GM18519 (cell line): Measurements from ENCODE around the gene TBC1D21.

ENCODE experiments used
- ATAC-seq: cut with Tn5 transposase; IDR thresholded peaks from one replicate; pipeline ENCODE4 v1.9.1; 2021; ENCODE audit warnings: mild to moderate bottlenecking, moderate library complexity; ENCODE audit not compliant: unreplicated experiment, low FRiP score

The TBC1D21 gene

DNA sequence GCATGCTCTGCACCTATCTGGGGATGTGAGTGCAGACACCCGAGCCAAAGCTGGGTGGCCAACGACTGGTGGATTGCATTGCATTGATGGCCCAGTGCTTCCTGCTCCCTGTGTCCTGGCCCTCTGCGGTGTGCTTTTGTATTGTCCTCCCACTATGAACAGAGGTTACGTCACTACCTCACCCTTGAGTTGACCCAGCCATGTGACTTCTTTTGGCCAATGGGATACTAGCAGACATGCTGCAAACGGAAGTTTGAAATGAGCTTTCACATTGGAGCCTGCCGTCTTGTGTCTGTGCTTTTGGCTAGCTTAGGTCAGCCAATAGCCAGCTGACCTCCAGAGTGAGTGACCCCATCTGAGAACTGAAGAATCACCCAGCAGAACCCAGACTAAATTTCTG is 15.3 kb upstream of the TBC1D21 start:
- no peak for ATAC-seq

DNA sequence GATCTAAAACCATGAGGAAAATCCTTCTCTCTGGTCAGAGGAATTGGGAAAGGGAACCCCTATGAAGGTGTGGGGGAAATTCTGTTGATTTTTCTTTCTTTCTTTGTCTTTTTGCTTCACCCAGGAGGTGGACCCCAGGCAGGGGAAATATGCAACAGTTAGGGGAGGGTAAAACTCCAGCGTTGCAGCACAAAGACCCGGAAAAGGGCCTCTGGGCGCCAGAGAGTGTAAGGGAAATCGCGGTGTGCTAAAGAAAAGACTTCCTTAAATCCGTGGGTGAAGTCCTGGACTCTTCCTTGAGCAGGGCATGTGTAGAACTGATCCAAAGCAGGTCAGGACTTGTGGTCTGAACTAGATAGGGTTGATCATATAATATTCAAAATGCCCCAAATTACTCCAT is 11.1 kb upstream of the TBC1D21 start:
- ATAC-seq: no peak

DNA sequence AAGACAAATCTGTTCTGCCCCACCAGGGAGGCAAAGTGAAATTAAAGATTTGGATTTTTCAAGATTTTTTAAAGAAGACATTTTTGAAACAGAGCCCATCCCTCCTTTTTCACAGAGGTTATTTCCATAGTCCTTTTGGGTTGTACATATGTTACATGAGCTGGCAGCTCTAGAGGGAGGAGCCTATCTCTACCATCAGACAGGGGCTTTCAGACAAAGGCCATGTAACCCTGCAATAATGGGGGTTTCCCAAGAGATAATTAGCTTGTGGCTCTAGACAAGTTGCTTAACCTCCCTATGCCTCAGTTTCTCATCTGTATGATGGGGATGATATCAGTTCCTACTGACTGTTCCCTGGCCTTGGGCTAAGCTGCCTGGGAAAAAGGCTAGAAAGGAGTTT is 8.0 kb upstream of the TBC1D21 start:
- ATAC-seq: no peak

DNA sequence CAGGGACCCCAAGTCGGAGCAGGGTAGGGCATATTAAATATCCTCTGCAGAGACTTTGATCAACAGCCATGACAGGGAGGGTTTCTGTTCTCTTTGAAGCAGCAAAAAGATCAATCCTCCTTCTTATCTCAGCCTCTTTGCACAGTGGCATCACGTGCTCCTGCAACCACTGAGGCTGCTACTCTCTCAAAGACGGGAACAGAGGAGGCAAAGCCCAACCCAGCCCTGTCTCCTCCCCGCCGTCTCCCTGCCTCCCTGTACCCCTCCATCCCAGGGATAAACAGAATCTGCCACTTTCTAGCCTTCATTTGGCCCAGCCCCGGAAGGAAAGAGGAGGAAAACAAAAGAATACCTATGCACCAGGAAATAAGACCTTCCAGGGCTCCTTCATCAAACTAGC is 7.5 kb upstream of the TBC1D21 start:
- ATAC-seq: no peak

DNA sequence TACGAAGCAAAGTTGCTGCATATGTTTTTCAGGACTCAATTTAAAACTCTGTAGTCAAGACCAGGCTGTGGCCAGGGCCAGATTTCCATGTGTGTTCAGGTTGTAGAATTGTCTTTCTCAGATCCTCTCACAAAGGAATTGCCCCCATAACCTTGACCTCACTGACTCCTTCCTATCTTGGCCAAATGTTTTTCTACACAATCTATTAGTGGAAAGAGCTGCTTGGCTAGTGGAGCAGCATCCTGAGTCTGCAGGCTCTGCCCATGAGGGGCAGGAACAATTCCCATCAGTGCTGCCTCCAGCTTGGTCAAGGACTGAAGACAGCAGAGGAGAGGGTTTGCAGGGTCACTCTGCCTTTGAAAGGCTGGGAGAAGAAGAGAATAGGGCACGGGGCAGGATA is 6.9 kb upstream of the TBC1D21 start:
- ATAC-seq: no peak

DNA sequence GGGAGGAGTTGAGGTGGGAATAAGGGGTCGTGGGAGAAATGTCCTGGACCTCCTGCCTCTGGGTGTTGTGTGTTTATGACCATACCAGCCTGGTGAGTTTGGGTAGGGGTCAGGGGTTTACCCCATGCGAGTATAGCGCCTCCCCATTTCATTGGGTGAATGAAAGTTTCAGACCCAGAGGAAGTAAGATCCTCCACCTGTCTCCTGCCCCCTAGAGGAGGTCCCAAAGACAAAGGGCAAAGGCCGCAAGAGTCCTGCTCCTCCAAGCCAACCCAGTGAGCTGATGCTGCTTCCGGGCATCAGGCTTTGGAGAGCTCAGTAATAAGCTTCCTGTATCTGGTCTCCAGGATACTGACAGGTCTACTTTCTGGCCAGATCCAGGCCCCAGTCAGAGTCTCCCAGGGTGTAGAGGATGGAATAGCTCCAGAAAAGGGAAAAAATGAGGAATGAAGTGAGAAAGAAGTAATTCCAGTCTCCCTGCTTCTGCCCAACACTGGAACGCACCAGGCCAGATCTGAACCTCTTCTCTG is 6.4 kb upstream of the TBC1D21 start:
- ATAC-seq: no peak

DNA sequence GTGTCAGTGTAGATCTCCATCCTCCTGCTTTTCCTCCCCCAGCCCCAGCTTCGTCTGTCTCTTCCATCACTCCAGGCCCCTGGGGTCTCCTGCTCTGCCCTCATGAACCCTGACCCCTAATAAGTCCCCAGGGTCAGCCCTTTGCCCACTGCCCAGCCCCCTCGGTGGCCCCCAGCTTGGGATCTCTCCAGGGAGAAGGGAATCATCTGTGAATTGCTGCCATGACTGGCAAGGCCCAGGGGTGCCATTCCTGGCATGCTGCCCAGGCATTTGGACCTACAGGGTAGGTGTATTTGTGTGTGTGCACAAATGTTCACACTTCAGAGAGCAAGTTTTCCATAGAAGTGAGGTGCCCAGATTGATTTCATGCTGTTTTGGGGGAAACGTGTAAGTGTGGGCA is 5.9 kb upstream of the TBC1D21 start:
- ATAC-seq: no peak

DNA sequence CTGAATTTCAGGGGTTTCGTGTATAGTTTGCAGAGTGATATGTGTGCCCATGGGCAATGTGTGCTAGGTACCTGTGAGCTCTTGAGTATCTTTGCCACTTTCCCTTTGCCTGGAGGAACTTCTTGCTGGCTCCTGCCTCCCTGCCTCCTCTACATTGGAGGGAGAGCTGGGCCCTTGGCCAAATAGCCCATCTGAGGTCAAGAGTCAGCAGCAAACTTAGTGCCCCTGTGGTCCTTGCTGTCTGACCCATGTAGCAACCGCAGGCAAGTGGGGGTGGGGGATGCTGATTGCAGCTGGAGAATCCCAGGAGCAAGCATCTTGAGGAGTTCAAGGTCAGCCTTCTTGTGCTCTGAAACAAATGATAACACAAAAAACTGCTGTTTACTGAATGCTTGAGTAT is 5.4 kb upstream of the TBC1D21 start:
- no peak for ATAC-seq

DNA sequence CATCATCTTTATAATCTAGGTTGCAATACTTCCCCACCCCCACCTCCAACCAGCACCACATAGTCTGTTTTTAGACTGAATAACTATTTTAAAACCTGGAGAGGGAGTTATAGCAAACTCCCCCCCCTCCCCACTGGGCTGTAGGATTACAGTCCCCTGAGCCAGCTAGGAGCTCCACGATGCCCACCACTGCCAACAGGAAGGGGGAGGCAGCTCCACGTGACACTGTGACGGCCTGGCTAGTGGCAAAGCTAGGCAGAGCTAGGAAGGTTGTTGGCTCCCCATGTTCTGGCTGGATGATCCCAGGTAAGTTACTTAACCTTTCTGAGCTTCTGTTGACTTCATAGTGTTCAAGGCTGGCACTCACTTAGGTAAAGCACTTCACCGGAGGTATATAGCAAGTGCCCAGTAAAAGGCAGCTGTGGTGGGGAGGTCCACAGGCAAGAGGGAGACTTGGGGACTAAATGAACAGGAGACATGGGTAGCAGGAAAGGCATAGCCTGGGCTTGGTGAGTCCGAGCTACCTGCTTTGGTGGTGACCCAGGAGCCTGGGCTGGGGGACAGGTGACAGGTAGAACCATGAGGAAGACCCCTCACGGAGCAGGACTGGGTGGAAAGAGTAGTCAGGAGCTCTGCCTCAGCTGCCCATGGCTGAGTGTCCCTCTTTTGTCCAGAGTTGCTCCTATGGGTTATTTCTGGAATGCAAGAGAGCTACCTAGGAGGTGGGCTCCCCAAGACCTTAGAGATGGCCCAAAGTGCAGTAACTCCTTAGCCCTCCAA is 4.0 kb upstream of the TBC1D21 start:
- no peak for ATAC-seq

DNA sequence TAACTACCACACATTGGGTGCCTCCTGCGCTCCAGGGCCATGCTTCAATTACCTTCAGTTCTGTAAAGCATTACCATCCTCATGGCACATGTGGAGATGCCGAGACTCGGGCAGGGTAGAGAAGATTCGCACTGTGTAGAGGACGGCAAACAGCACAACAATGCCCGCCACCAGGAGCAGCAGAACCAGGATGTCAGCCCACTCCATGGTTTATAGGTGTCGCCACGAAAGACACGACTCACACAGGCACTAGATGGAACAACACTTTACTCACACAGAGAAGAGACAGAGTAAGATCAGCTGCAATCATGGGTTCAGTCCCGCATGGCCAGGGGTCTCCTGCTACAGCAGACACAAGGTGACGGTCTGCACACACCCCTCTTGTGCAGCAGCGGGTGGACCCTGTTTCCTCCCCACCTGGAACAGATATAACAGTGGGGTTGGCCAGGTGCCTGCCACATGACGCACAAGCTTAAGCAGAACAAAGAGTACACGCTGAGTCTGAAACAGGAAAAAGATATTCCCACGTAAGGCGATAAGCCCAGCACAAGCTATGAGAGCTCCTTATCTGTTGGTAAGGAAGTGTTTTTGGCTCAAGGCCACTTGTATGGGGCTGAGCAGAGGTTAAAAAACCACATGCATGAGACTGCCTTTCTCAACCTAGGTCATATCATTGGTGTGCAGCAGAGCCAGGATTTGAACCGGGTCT is 2.5 kb upstream of the TBC1D21 start:
- no peak for ATAC-seq

DNA sequence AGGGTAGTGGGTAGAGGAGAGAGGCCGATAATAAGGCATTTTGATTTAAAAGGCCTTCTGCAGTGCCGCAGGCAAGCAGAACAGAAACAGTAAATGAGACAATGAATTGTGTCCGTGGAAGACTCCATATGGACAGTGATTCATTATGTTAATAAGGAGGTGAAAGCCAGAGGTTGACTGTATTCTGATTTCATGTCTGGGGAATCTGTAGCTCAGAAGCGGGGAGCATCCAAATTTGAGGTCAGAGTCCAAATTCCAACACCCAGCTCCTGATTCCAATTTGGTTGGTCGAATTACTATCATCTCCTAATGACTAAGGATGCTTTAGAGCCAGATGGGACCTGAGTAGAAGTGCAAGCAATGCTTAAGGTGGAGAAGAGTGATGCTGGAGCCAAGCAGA is 1.0 kb upstream of the TBC1D21 start:
- ATAC-seq: no peak

DNA sequence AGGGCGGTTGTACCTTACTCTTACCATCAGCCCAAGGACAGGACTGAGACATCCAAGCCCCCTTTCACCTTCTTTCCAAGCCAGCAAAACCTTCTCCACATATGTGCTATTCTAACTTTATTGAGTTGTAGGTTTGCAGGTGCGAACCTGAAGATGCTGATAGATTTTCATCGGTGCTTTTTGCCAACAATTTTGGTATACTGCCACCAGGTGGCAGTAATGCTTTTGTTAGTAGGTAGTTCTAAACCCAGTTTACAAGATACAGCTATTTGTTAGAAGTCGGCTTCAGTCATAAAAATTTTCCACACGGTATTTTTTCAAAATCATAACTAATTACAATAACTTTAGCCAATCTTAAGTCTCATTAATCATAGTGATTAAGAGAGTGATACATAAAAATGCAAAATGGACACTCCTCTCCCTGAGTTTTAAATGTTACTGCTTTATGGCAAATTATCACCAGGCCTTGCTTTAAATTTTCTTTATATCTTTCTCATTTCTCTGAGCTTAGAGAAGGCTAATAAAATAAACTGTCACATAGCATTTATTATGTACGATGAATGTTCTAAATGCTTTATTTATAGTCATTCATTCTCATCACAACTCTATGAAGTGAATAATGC is 636 bp downstream of the TBC1D21 start:
- no peak for ATAC-seq

DNA sequence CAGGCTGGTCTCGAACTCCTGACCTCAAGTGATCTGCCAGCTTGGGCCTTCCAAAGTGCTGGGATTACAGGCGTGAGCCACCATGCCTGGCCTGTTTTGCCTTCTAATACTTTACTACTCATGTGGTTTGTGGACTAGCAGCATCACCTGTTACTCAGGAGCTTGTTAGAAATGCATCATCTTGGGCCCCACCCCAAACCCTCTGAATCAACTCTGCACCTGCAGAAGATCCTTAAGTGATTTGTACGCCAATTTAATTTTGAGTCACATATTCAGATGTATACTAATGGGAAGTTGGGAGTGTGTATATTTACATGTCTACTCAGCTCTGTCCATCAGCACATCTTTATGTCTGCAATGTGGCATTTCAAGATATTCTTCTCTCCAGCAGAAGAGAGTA is 6.1 kb downstream of the TBC1D21 start:
- ATAC-seq: no peak

DNA sequence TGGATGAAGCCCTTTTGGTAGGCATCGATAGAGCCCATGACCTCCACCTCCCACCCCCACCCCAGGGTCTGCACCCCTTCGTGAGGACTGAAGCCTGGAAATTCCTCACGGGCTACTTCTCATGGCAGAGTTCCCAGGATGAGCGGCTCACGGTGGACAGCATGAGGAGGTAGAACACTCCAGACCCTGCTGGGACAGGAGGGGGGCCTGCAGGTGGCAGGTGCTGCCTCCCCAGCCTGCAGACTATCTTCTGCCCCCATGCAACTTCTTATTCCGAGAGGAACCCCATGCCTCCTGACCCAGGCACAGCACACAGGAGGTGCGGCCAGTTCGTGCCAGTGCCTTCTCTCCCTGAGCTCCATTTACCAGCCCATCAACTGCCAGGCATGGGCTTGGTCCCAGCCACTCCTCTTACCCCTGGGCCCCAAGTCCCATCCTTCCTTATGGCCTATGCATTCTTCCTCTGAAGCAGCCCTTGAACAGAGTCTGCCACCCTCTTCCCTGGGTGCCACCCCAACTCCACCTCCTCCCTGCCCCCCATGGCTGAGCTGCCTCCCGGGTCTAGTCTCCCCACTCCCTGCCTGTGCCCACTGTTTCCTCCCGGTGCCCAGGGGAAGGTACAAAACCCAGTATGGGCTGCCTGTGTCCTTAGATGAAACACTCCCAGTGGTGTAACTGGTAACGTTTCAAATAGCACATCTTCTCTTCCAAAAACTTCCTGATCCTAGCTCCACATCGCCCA is 8.4 kb downstream of the TBC1D21 start:
- no peak for ATAC-seq

DNA sequence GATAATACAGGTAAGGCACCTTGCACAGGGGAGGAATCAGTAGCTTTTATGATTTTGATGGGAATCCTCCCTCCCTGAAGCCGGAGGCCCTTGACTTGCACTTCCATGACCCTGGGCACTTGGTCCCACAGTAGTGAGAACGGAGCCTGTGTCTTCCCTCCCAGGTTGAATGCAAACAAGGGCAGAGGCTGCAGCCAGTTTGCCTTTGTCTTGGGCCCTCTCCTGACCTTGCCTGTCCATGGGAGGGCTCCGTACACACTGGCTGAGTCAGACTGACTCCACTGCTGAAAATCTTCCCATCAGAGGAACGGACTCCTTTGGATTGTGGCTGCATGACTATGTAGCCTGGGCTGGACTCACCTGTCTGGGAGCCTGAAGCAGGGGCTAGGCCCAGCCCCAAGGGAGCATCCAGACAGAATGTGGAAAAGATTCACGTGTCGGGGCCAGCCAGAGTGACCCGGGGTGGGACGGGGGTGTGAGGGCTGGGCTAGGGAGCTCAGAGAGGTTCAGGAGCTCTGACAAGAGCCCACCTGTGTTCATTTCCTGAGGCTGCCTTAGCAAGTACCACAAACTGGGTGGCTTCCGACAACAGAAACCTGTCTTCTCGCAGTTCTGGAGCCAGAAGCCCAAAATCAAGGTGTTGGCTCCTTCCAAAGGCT is 9.5 kb downstream of the TBC1D21 start:
- ATAC-seq: no peak

DNA sequence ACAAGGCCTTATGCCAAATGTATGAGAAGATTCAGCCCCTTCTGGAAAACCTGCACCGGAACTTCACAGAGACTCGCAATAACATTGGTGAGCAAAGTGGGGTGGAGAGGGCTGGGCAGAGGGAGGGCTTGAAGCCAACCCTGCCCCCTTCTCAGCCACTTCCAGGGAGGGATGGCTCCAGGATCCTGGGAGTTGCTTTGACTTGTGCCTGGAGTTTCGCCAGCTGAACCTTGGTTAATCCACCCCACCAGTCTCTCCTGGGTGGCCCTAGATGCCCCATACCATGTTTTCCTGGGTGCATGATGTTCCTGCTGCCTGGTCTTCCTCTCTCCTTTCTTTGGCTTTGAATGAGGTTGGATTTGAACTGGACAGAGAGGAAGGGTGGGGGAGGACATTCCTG is 10.8 kb downstream of the TBC1D21 start:
- no peak for ATAC-seq

DNA sequence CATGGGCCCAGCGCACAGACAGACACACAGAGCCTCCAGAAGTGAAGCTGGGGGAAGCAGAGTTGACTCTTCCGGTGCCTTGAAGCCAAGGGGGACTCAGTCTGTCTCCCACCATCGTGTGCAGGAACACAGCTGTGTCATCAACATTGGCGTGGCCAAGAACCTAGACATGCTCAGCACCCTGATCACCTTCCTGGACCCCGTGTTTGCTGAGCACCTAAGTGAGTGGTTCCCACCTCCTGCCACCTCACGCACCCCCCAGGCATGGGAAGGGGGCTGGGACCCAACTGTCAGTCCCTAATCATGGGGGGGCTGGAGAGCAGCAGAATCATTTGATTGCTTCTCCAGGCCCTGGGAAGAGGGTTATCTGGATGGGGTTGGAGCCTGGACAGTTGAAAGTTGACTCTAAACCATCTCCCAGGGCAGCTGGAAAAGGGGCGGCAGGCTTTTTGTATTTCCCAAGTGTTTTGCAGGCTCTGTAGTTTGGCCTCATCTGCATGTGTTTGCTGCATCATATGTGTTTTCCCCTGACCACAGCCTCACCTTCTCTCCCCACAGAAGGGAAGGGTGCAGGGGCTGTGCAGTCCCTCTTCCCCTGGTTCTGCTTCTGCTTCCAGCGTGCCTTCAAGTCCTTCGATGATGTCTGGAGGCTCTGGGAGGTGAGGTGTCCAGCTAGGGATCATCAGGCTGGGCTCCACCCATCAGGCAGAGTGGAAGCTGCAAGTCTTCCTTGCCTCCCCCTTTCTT is 12.8 kb downstream of the TBC1D21 start:
- ATAC-seq: no peak

DNA sequence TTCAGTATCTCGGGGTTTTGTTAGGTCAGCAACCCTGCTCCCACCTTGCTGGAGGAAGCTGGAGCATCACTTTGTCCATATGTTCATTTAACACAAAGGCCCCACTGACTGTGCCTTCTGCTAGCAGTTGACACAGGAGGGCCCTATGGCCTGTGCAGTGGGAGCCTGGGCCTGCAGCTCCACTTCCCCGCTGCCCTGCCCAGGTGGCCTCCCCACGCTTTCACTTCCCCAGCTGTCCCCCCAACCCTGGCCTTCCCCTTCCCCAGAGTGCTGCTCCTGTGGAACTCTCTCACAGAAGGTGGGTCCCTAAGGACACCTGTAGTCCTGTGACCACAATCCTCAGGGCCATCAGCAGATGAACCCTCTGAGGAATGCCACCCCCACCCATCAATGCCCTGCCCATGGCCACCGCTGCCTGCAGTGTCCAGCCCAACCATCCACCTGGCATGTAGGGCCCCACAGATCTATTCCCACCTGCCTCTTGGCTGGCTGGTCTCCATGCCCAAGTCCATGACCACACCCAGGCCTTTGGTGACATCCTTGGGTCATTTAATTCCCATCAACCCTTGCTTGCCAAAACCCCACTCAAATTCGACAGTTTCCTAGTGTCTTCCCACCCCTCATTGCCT is 13.5 kb downstream of the TBC1D21 start:
- no peak for ATAC-seq

DNA sequence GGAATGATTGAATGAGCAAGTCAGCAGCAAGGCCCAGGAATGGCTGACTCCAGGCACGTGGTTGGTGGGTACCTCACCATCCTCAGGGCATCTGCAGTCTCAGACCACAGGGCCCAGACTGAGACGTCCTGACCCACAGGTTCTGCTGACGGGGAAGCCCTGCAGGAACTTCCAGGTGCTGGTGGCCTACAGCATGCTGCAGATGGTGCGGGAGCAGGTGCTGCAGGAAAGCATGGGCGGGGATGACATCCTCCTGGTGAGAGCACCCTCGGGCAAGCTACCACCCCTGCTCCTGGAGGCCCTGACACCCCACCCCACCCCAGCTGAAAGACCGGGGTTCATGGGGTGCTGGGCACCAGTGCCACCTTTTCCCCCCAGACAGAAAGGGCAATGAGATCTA is 14.1 kb downstream of the TBC1D21 start:
- ATAC-seq: no peak
